ENCODE measurements around the gene FGFRL1. TPM values are rescaled to one million over a fixed set of nuclear protein-coding genes. Genes with fewer than 3 reads are reported as not detected.

The FGFRL1 gene
- total RNA-seq, 5 donors from 2014 or later (not counting 1 experiment from before 2014, with no cell fraction given) = 14.9 to 25.2 (median 23.7) TPM

GRCh38 chr4:985123-985830, 26.1 kb upstream of the FGFRL1 start:
- peaks cover 5% of the 10 kb centered on the region for H3K36me3 Mint-ChIP-seq
- Histone ChIP-seq H3K36me3 (ENCODE audit: control insufficient read depth in 2 of 2, extremely low read depth in 1 of 2, insufficient read depth in 1 of 2, low read length in 1 of 2) (peaks cover 0 to 9% of the 10 kb centered on the region in 2 donors), H3K4me1 (ENCODE audit: control insufficient read depth in 1 of 2, extremely low read depth in 1 of 2, insufficient read depth in 2 of 2, low read length in 2 of 2) (peaks cover 14 to 35% of the 10 kb centered on the region in 2 experiments), H3K9me3 (no peaks in the 10 kb centered on the region), H3K27me3 (replicated peaks in 1 of 2; ENCODE audit: control insufficient read depth in 2 of 2, extremely low read depth in 1 of 2, insufficient read depth in 2 of 2, low read length in 1 of 2) (no peaks in the 10 kb centered on the region), H3K27ac (ENCODE audit: low read length) (peak overlapping the region; percentile 5), H3K4me3 (ENCODE audit: control insufficient read depth in 1 of 2, extremely low read depth in 1 of 2, low read length in 1 of 2) (peak overlapping the region; percentile 19 to 50)
- CTCF ChIA-PET = no interaction called here
- H3K9me3 Mint-ChIP-seq = no peaks in the 10 kb centered on the region
- peak; percentile 50 to 61 (median 54) for ATAC-seq (replicated peaks in 1 of 4)
- peaks cover 15 to 32% (median 28%) of the 10 kb centered on the region in 3 donors for H3K4me1 Mint-ChIP-seq
- peak overlapping the region; percentile 68 to 86 (median 84) for H3K4me3 Mint-ChIP-seq
- WGBS (ENCODE audit: insufficient coverage) = 42% methylated on average over 19 of the region's 23 CpGs
- H3K27me3 Mint-ChIP-seq = no peaks in the 10 kb centered on the region
- DNase-seq = peak in 34 of 35 experiments; percentile 36 to 76 (median 61)
- POLR2A ChIA-PET = no interaction called here
- peak overlapping the region; percentile 72 to 85 for H3K27ac Mint-ChIP-seq

GRCh38 chr4:986428-986878, 25.0 kb upstream of the FGFRL1 start:
- Mint-ChIP-seq H3K9me3 (no peaks in the 10 kb centered on the region), H3K36me3 (peaks cover 5% of the 10 kb centered on the region), H3K4me1 (peaks cover 15 to 32% (median 28%) of the 10 kb centered on the region in 3 donors), H3K27me3 (no peaks in the 10 kb centered on the region), H3K27ac (peak overlapping the region; percentile 89 to 92), H3K4me3 (peak overlapping the region; percentile 84 to 90 (median 86))
- POLR2A ChIA-PET = no interaction called here
- ATAC-seq (replicated peaks in 1 of 4) (peak; percentile 8 to 26 (median 23)), DNase-seq (peak in 1 of 35 experiments; percentile 25)
- Histone ChIP-seq H3K9me3 (no peaks in the 10 kb centered on the region), H3K27ac (ENCODE audit: low read length) (peak overlapping the region; percentile 8), H3K27me3 (replicated peaks in 1 of 2; ENCODE audit: control insufficient read depth in 2 of 2, extremely low read depth in 1 of 2, insufficient read depth in 2 of 2, low read length in 1 of 2) (no peaks in the 10 kb centered on the region), H3K4me1 (ENCODE audit: control insufficient read depth in 1 of 2, extremely low read depth in 1 of 2, insufficient read depth in 2 of 2, low read length in 2 of 2) (peaks cover 14 to 35% of the 10 kb centered on the region in 2 experiments), H3K36me3 (ENCODE audit: control insufficient read depth in 2 of 2, extremely low read depth in 1 of 2, insufficient read depth in 1 of 2, low read length in 1 of 2) (peaks cover 0 to 16% of the 10 kb centered on the region in 2 donors), H3K4me3 (ENCODE audit: control insufficient read depth in 1 of 2, extremely low read depth in 1 of 2, low read length in 1 of 2) (peak overlapping the region; percentile 65 to 74)
- WGBS (ENCODE audit: insufficient coverage) = 4% methylated on average over 12 of the region's 14 CpGs
- CTCF ChIA-PET = interaction anchor here in 1 of 2 donors (1.0 to 1.6 kb wide), 6 partner anchors 16 to 244 kb away, joined by 3 to 18 read pairs (median 4); partner anchors contain the start of genes GAK and TMEM175

GRCh38 chr4:986879-987623, 24.4 kb upstream of the FGFRL1 start, which contains the start of gene IDUA:
TSS of gene IDUA (plus strand) at chr4:987044. CDS start at chr4:987085, 41 bp downstream.
- Histone ChIP-seq H3K36me3 (ENCODE audit: control insufficient read depth in 2 of 2, extremely low read depth in 1 of 2, insufficient read depth in 1 of 2, low read length in 1 of 2) (peaks cover 0 to 16% of the 10 kb centered on the region in 2 donors), H3K27me3 (replicated peaks in 1 of 2; ENCODE audit: control insufficient read depth in 2 of 2, extremely low read depth in 1 of 2, insufficient read depth in 2 of 2, low read length in 1 of 2) (no peaks in the 10 kb centered on the region), H3K4me1 (ENCODE audit: control insufficient read depth in 1 of 2, extremely low read depth in 1 of 2, insufficient read depth in 2 of 2, low read length in 2 of 2) (peaks cover 14 to 35% of the 10 kb centered on the region in 2 experiments), H3K4me3 (ENCODE audit: control insufficient read depth in 1 of 2, extremely low read depth in 1 of 2, low read length in 1 of 2) (peak within 1 kb of the TSS; percentile 65 to 74), H3K9me3 (no peaks in the 10 kb centered on the region), H3K27ac (ENCODE audit: low read length) (peak within 1 kb of the TSS; percentile 8)
- Mint-ChIP-seq H3K27me3 (no peaks in the 10 kb centered on the region), H3K36me3 (peaks cover 5% of the 10 kb centered on the region), H3K27ac (peak within 1 kb of the TSS; percentile 89 to 92), H3K4me1 (peaks cover 15 to 32% (median 28%) of the 10 kb centered on the region in 3 donors), H3K4me3 (peak within 1 kb of the TSS; percentile 84 to 90 (median 86)), H3K9me3 (no peaks in the 10 kb centered on the region)
- CTCF ChIA-PET = interaction anchor here in 1 of 2 donors (1.0 to 1.6 kb wide), 6 partner anchors 17 to 245 kb away, joined by 3 to 18 read pairs (median 4); partner anchors contain the start of genes GAK and TMEM175
- under 1% methylated on average over 65 of the region's 69 CpGs for WGBS (ENCODE audit: insufficient coverage)
- DNase-seq (peak; percentile 69 to 90 (median 82)), ATAC-seq (replicated peaks in 1 of 4) (peak; percentile 90 to 93 (median 92))
- POLR2A ChIA-PET = no interaction called here

- Histone ChIP-seq H3K27ac (ENCODE audit: low read length) (no peak overlapping the region), H3K9me3 (no peaks in the 10 kb centered on the region), H3K4me3 (ENCODE audit: control insufficient read depth in 1 of 2, extremely low read depth in 1 of 2, low read length in 1 of 2) (peak overlapping the region; percentile 47 to 74), H3K4me1 (ENCODE audit: control insufficient read depth in 1 of 2, extremely low read depth in 1 of 2, insufficient read depth in 2 of 2, low read length in 2 of 2) (peaks cover 14 to 35% of the 10 kb centered on the region in 2 experiments), H3K36me3 (ENCODE audit: control insufficient read depth in 2 of 2, extremely low read depth in 1 of 2, insufficient read depth in 1 of 2, low read length in 1 of 2) (peaks cover 0 to 16% of the 10 kb centered on the region in 2 donors), H3K27me3 (replicated peaks in 1 of 2; ENCODE audit: control insufficient read depth in 2 of 2, extremely low read depth in 1 of 2, insufficient read depth in 2 of 2, low read length in 1 of 2) (no peaks in the 10 kb centered on the region)
- 90% methylated on average over 37 of the region's 37 CpGs for WGBS (ENCODE audit: insufficient coverage)
- ChIA-PET CTCF (interaction anchor here in 1 of 2 donors (1.0 to 1.6 kb wide), 7 partner anchors 11 to 245 kb away, joined by 3 to 18 read pairs (median 5); partner anchors contain the start of genes GAK and TMEM175), POLR2A (no interaction called here)
- Mint-ChIP-seq H3K9me3 (no peaks in the 10 kb centered on the region), H3K4me3 (peak overlapping the region; percentile 69 to 86 (median 78)), H3K4me1 (peaks cover 15 to 32% (median 28%) of the 10 kb centered on the region in 3 donors), H3K36me3 (peaks cover 2% of the 10 kb centered on the region), H3K27me3 (no peaks in the 10 kb centered on the region), H3K27ac (peak overlapping the region; percentile 2 to 31)
- ATAC-seq (replicated peaks in 1 of 4) (no peak), DNase-seq (no peak)
These were observed 23.6 kb upstream of the FGFRL1 start for GRCh38 chr4:987624-988513.

- POLR2A ChIA-PET = no interaction called here
- no peak overlapping the region for H3K27ac Mint-ChIP-seq
- Histone ChIP-seq H3K27me3 (replicated peaks in 1 of 2; ENCODE audit: control insufficient read depth in 2 of 2, extremely low read depth in 1 of 2, insufficient read depth in 2 of 2, low read length in 1 of 2) (no peaks in the 10 kb centered on the region), H3K36me3 (ENCODE audit: control insufficient read depth in 2 of 2, extremely low read depth in 1 of 2, insufficient read depth in 1 of 2, low read length in 1 of 2) (peaks cover 0 to 16% of the 10 kb centered on the region in 2 donors), H3K4me1 (ENCODE audit: control insufficient read depth in 1 of 2, extremely low read depth in 1 of 2, insufficient read depth in 2 of 2, low read length in 2 of 2) (peaks cover 14 to 35% of the 10 kb centered on the region in 2 experiments), H3K4me3 (ENCODE audit: control insufficient read depth in 1 of 2, extremely low read depth in 1 of 2, low read length in 1 of 2) (no peak overlapping the region), H3K9me3 (no peaks in the 10 kb centered on the region), H3K27ac (ENCODE audit: low read length) (no peak overlapping the region)
- WGBS (ENCODE audit: insufficient coverage) = 95% methylated on average over 66 of the region's 69 CpGs
- ATAC-seq (replicated peaks in 1 of 4) (no peak), DNase-seq (no peak)
- no peaks in the 10 kb centered on the region for H3K27me3 Mint-ChIP-seq
- no peaks in the 10 kb centered on the region for H3K36me3 Mint-ChIP-seq
- no peaks in the 10 kb centered on the region for H3K9me3 Mint-ChIP-seq
- peaks cover 15 to 32% (median 28%) of the 10 kb centered on the region in 3 donors for H3K4me1 Mint-ChIP-seq
- H3K4me3 Mint-ChIP-seq = peak overlapping the region in 1 of 3 donors; percentile 86
- CTCF ChIA-PET = interaction anchor here (1.0 to 1.2 kb wide), 2 partner anchors 10 to 20 kb away, joined by 3 to 6 read pairs; no protein-coding TSS in a partner anchor
These were observed 22.4 kb upstream of the FGFRL1 start for GRCh38 chr4:988726-989721.
